Kidney epithelial cell (primary cell): ENCODE results near the gene DENND5B. TPM values are rescaled to one million over a fixed set of nuclear protein-coding genes. Genes with fewer than 3 reads are reported as not detected.

Experiments
- DNase-seq: peaks from one replicate; pipeline ENCODE4 v3.0.0-alpha.2; 2010; ENCODE audit warnings: low read depth
- H3K27me3 ChIP-seq: 2 replicates; pipeline ENCODE4 v1.6.0; 2011; ENCODE audit warnings: low read length; ENCODE audit not compliant: control insufficient read depth, insufficient read depth
- H3K36me3 ChIP-seq: 2 replicates; pipeline ENCODE4 v1.5.1; 2011; ENCODE audit warnings: low read length; ENCODE audit not compliant: control insufficient read depth, insufficient read depth
- H3K4me3 ChIP-seq: 2 replicates; pipeline ENCODE4 v1.5.1; 2011; ENCODE audit warnings: low read depth, mild to moderate bottlenecking, control low read depth, low read length
- total RNA-seq: library from RNA; depleted of rRNA; stranded (reverse); fragments of >200 nt; gene quantifications from 2 replicates; pipeline ENCODE4 v1.2.3, GENCODE V29; 2015
- TF ChIP-seq, protein P1 (sequence below): IDR thresholded peaks from 2 replicates; pipeline ENCODE4 v1.5.1; 2011; ENCODE audit warnings: mild to moderate bottlenecking, moderate library complexity, low read length, control low read depth, inconsistent platforms; ENCODE audit not compliant: insufficient read depth, poor library complexity, severe bottlenecking

The DENND5B gene
- total RNA-seq, 1 donor from 2014 or later, result 7.6 TPM

DNA sequence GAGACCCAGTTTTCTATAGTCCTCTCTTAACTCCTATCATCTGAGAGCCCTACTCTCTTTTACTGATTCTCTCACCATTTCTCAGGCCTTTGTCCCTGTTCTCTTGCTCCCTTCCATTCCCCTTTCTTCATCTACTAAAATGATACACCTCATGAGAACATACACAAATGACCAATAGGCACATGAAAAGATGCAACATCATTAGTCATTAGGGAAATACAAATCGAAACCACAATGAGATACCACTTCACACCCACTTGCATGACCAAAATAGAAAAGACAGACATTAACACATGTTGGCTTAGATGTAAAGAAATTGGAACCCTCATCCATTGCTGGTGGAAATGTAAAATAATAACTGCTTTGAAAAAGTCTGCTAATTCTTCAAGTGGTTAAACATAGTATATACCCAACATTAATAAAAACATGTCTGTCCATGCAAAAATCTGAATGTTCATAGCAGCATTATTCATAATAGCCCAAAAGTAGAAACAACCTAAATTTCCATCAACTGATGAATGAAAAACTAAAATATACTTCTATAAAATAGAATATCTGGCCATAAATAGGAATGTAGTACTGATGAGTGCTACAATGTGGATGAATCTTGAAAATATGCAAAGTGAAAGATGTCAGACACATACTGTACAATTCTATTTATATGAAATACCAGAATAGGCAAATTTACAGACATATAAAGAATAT lies 66.0 kb downstream of the DENND5B start:
- no peaks in the 10 kb centered on the region for H3K27me3 ChIP-seq
- TF ChIP-seq, protein P1, sequence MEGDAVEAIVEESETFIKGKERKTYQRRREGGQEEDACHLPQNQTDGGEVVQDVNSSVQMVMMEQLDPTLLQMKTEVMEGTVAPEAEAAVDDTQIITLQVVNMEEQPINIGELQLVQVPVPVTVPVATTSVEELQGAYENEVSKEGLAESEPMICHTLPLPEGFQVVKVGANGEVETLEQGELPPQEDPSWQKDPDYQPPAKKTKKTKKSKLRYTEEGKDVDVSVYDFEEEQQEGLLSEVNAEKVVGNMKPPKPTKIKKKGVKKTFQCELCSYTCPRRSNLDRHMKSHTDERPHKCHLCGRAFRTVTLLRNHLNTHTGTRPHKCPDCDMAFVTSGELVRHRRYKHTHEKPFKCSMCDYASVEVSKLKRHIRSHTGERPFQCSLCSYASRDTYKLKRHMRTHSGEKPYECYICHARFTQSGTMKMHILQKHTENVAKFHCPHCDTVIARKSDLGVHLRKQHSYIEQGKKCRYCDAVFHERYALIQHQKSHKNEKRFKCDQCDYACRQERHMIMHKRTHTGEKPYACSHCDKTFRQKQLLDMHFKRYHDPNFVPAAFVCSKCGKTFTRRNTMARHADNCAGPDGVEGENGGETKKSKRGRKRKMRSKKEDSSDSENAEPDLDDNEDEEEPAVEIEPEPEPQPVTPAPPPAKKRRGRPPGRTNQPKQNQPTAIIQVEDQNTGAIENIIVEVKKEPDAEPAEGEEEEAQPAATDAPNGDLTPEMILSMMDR, result no peak
- H3K36me3 ChIP-seq, result no peaks in the 10 kb centered on the region
- H3K4me3 ChIP-seq, result no peak overlapping the region
- no peak for DNase-seq

DNA sequence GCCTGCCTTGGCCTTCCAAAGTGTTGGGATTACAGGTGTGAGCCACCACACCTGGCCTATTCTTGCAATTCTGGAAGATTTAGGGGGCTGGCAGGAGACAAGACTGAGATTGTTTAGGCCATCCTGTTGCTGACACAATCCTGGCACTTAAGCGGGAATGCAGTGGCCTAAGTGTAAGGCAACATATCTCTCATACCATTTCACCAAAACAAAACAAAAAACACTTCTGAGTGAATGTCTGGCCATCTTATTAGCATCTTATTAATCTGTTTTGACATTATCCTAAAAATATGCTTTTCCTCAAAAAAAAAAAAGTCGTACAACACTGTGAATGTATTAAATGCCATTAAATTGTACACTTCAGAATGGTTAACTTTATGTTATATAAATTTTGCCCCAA lies 67.6 kb downstream of the DENND5B start:
- no peak for DNase-seq
- TF ChIP-seq, protein P1, result no peak

DNA sequence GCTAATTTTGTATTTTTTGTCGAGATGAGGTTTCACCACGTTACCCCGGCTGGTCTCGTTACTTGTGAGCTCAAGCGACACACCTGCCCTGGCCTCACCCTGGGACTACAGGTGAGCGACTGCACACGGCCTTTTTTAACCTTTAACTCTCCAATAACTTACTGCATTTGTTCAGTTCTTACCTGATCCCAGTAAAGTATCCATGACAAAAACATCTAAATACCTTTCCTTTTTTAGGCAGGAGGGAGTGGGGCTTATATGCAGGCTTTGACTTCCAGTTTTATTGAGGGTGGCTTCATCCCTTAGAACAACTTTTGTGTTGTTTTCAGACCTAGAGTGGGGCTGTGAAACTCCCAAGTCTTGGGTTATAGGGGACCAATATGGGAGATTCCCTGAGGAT lies 68.3 kb downstream of the DENND5B start:
- TF ChIP-seq, protein P1, result no peak
- H3K27me3 ChIP-seq, result no peaks in the 10 kb centered on the region
- H3K4me3 ChIP-seq, result no peak overlapping the region
- no peak for DNase-seq
- H3K36me3 ChIP-seq, result no peaks in the 10 kb centered on the region

More for the DNA sequence above, 67.6 kb downstream of the DENND5B start:
- H3K4me3 ChIP-seq, result no peak overlapping the region
- no peaks in the 10 kb centered on the region for H3K27me3 ChIP-seq
- H3K36me3 ChIP-seq, result no peaks in the 10 kb centered on the region

DNA sequence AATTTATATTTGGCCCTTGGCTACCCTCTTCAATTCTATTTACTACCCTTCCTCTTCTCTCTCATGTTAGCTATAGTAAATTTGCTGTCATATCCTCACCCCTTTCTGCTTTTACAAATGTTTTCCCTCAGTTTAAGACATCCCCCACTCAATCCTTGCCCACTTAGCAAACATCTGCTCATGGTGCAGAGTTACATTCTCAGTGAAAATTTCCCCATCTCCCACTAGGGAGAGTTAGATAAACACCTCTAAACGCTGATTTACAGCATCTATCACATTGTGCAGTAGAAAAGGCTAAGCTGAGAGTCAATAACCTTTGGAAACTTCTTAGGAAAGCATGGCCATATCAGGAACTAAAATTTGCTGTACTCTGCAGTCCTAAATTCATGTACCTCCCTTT lies 69.0 kb downstream of the DENND5B start:
- no peak overlapping the region for H3K4me3 ChIP-seq
- TF ChIP-seq, protein P1, result no peak
- no peak for DNase-seq
- H3K27me3 ChIP-seq, result no peaks in the 10 kb centered on the region
- H3K36me3 ChIP-seq, result no peaks in the 10 kb centered on the region

DNA sequence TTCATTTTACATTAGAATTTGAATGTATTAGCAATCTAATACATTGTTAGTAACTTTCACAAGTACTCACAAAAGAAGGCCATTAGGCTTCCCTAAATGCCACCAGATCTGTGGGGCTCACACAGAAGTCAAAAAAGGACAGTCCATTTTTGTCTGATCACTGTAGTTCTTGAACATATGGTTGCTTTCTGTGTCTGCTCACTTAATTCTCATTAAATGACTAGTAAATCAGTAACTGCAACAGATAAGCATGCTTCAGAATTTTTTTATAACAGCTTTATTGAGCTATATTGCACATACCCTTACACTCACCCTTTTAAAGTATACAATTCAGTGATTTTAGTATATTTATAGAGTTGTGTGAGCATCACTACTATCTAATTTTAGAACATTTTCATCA lies 71.4 kb downstream of the DENND5B start:
- DNase-seq, result no peak
- Histone ChIP-seq H3K36me3 (no peaks in the 10 kb centered on the region), H3K27me3 (no peaks in the 10 kb centered on the region), H3K4me3 (no peak overlapping the region)
- TF ChIP-seq, protein P1, result no peak

DNA sequence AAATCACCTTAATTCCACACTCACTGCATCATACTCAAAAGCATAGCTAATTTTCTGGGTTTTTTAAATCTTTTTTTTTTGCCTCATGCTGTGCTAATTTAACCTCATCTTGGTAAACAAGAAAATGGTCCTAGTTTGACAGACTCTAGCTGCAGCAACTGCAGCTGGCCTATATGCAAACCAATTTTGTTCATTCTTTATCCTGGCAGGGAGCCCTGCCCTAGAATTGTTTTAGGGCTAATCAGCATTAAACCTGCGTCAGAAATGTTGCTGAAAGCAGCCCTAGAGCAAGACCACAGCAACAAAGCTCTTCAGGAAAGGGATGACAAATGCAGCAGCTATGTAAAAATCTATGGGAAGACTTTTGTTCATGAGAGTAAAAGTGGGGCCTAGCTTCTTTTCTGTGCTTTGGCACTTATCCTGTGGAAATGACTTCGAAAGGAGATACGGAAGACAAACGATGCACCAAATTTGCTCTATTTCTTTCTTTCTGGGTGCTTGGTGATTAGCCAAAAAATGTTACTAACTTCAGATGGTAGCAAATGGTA lies 72.2 kb downstream of the DENND5B start:
- DNase-seq, result peak; percentile 98
- TF ChIP-seq, protein P1, result no peak
- Histone ChIP-seq H3K36me3 (no peaks in the 10 kb centered on the region), H3K4me3 (no peak overlapping the region), H3K27me3 (no peaks in the 10 kb centered on the region)
